ENCODE data around the gene VWA3B. TPM values are rescaled to one million over a fixed set of nuclear protein-coding genes. Genes with fewer than 3 reads are reported as not detected.

VWA3B gene
- total RNA-seq, 1 donor from 2014 or later = not detected

DNA sequence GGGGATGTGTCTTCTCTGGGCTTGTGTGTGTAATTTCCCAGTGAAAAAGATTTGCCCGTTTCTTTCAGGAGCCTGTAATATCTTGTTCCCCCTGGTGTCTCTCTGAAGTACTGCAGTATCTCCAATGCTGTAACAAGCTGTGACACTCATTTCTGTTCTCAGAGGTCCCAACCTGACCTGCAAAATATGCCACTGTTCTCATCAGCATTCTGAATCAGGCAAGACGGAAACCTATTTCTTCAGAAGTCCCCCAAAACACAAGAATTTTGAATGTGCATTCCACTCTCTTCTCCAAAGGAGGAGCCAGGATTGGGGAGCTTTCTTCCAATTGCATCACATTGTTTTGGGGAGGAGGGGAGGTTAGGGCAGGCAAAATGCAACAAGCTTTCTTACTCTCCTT lies 182.3 kb downstream of the VWA3B start:
- no peaks in the 10 kb centered on the region for H3K27me3 ChIP-seq (ENCODE audit: control insufficient read depth, insufficient read depth, low read length)
- FAIRE-seq (no peak), DNase-seq (ENCODE audit: low read depth) (peak; percentile 59)
- TF ChIP-seq, protein P1, sequence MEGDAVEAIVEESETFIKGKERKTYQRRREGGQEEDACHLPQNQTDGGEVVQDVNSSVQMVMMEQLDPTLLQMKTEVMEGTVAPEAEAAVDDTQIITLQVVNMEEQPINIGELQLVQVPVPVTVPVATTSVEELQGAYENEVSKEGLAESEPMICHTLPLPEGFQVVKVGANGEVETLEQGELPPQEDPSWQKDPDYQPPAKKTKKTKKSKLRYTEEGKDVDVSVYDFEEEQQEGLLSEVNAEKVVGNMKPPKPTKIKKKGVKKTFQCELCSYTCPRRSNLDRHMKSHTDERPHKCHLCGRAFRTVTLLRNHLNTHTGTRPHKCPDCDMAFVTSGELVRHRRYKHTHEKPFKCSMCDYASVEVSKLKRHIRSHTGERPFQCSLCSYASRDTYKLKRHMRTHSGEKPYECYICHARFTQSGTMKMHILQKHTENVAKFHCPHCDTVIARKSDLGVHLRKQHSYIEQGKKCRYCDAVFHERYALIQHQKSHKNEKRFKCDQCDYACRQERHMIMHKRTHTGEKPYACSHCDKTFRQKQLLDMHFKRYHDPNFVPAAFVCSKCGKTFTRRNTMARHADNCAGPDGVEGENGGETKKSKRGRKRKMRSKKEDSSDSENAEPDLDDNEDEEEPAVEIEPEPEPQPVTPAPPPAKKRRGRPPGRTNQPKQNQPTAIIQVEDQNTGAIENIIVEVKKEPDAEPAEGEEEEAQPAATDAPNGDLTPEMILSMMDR (IDR thresholded peaks at IDR 0.05; ENCODE audit: insufficient read depth, low read length, severe bottlenecking) = peak; percentile 69
- H3K4me3 ChIP-seq (ENCODE audit: low read depth, low read length) = no peak overlapping the region
- no peaks in the 10 kb centered on the region for H3K36me3 ChIP-seq (ENCODE audit: control insufficient read depth, insufficient read depth, low read length)

DNA sequence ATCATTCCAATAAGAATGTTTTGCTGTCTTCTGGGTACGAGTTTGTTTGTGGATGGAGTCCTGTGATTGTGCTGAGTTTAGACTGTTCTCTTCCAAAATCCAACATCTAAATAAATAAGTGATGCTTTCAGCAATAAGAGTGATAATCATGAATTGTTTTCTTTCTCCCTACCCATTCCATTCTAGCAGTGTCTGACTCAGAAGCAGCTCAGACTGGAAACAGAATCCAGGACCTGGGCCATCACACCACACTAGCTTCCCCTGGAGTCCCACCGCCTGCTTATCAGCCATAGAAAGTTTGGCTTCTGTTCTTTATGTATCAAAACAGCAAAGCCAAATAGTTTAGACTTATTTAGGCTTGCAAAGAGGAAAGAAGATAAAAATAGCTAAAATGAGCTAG lies 182.9 kb downstream of the VWA3B start:
- FAIRE-seq (no peak), DNase-seq (ENCODE audit: low read depth) (no peak)
- TF ChIP-seq, protein P1 (IDR thresholded peaks at IDR 0.05; ENCODE audit: insufficient read depth, low read length, severe bottlenecking) = no peak
- Histone ChIP-seq H3K36me3 (ENCODE audit: control insufficient read depth, insufficient read depth, low read length) (no peaks in the 10 kb centered on the region), H3K4me3 (ENCODE audit: low read depth, low read length) (no peak overlapping the region), H3K27me3 (ENCODE audit: control insufficient read depth, insufficient read depth, low read length) (no peaks in the 10 kb centered on the region)

DNA sequence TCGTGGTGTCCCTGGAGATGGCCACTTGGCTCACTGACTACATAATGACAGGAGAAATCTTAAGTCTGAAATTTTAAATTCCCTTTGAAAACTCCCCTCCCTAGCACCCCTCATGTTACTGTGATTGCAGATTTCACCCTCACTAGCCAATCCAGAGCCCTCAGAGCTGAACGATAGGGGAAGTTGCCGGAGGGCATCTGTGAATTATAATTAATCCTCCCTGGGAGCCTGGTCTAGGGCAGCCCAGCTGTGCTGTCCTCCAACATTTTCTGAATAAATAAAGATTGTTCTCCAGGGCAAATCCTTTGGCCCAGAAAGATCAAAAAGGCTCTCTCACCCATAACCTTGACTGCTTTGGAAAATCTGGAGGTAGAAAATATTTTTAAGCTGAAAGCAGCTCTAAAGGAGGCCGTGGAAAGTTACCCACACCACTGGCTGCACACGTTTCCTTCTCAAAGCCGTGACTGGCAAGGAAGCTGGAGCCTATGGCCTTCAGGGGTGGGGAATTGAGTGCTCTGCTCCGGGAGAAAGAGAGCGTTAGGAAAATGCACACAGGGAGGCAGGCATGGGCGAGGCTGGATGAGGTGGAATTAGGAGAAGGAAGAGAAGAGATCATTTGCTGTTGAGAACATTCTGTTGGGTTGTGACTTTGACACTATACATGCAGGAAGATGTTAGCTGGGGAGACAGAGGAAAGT lies 190.3 kb downstream of the VWA3B start:
- FAIRE-seq (no peak), DNase-seq (ENCODE audit: low read depth) (no peak)
- H3K27me3 ChIP-seq (ENCODE audit: control insufficient read depth, insufficient read depth, low read length) = no peaks in the 10 kb centered on the region
- no peaks in the 10 kb centered on the region for H3K36me3 ChIP-seq (ENCODE audit: control insufficient read depth, insufficient read depth, low read length)
- no peak overlapping the region for H3K4me3 ChIP-seq (ENCODE audit: low read depth, low read length)
- TF ChIP-seq, protein P1 (IDR thresholded peaks at IDR 0.05; ENCODE audit: insufficient read depth, low read length, severe bottlenecking) = no peak

GRCh38 chr2:98278074-98278473 lies 191.1 kb downstream of the VWA3B start:
- no peaks in the 10 kb centered on the region for H3K36me3 ChIP-seq (ENCODE audit: control insufficient read depth, insufficient read depth, low read length)
- H3K27me3 ChIP-seq (ENCODE audit: control insufficient read depth, insufficient read depth, low read length) = no peaks in the 10 kb centered on the region
- TF ChIP-seq, protein P1 (IDR thresholded peaks at IDR 0.05; ENCODE audit: insufficient read depth, low read length, severe bottlenecking) = no peak
- no peak for DNase-seq (ENCODE audit: low read depth)
- FAIRE-seq = no peak
- no peak overlapping the region for H3K4me3 ChIP-seq (ENCODE audit: low read depth, low read length)

- Histone ChIP-seq H3K27me3 (ENCODE audit: control insufficient read depth, insufficient read depth, low read length) (peaks cover 2% of the 10 kb centered on the region), H3K36me3 (ENCODE audit: control insufficient read depth, insufficient read depth, low read length) (no peaks in the 10 kb centered on the region), H3K4me3 (ENCODE audit: low read depth, low read length) (no peak overlapping the region)
- DNase-seq (ENCODE audit: low read depth) (peak; percentile 47), FAIRE-seq (no peak)
- TF ChIP-seq, protein P1 (IDR thresholded peaks at IDR 0.05; ENCODE audit: insufficient read depth, low read length, severe bottlenecking) = no peak
These were observed 193.6 kb downstream of the VWA3B start for GRCh38 chr2:98280376-98281102.

All from bronchial epithelial cell (primary cell).